GM23338 (cell line): ENCODE results near the gene PCMT1.

Experiments
- CREB1 ChIP-seq: fragments of 250-450 bp; sonication (Bioruptor Pico); IDR thresholded peaks from 2 replicates; pipeline ENCODE4 v1.5.0; 2020; ENCODE audit warnings: low read depth, mild to moderate bottlenecking, moderate library complexity
- EZH2 ChIP-seq: fragments of 200-600 bp; sonication (generic); IDR thresholded peaks from one replicate; pipeline ENCODE4 v1.8.0; 2017; ENCODE audit warnings: antibody characterized with exemption, mild to moderate bottlenecking, low read depth; ENCODE audit not compliant: unreplicated experiment
- EZH2phosphoT487 ChIP-seq: fragments of 200-600 bp; sonication (generic); IDR thresholded peaks from one replicate; pipeline ENCODE4 v1.8.1; 2018; ENCODE audit warnings: antibody characterized with exemption; ENCODE audit not compliant: unreplicated experiment
- NANOG ChIP-seq: IDR thresholded peaks from 2 replicates; pipeline ENCODE4 v1.6.1; 2016; ENCODE audit warnings: antibody characterized with exemption, borderline replicate concordance
- POLR2AphosphoS5 ChIP-seq: IDR thresholded peaks from 2 replicates; pipeline ENCODE4 v1.6.1; 2016; ENCODE audit warnings: antibody characterized with exemption, low read depth
- TF ChIP-seq, protein P1 (sequence below), 2 experiments: fragments of 200-600 bp in 1 of 2; sonication (generic) in 1 of 2; conservative IDR thresholded peaks; 2 replicates each; pipeline versions ENCODE4 v1.5.1 to v1.6.1; 2016 to 2017; ENCODE audit warnings: antibody characterized with exemption in 2 of 2, low read depth in 2 of 2, mild to moderate bottlenecking in 2 of 2, moderate library complexity in 1 of 2
- TF ChIP-seq, protein P2 (sequence below): IDR thresholded peaks from one replicate; pipeline ENCODE4 v1.6.1; 2018; ENCODE audit warnings: antibody characterized with exemption; ENCODE audit not compliant: unreplicated experiment

GRCh38 chr6:149860513-149860833 is 110.9 kb downstream of the PCMT1 start:
- no peak for TF ChIP-seq POLR2AphosphoS5
- TF ChIP-seq, protein P1, sequence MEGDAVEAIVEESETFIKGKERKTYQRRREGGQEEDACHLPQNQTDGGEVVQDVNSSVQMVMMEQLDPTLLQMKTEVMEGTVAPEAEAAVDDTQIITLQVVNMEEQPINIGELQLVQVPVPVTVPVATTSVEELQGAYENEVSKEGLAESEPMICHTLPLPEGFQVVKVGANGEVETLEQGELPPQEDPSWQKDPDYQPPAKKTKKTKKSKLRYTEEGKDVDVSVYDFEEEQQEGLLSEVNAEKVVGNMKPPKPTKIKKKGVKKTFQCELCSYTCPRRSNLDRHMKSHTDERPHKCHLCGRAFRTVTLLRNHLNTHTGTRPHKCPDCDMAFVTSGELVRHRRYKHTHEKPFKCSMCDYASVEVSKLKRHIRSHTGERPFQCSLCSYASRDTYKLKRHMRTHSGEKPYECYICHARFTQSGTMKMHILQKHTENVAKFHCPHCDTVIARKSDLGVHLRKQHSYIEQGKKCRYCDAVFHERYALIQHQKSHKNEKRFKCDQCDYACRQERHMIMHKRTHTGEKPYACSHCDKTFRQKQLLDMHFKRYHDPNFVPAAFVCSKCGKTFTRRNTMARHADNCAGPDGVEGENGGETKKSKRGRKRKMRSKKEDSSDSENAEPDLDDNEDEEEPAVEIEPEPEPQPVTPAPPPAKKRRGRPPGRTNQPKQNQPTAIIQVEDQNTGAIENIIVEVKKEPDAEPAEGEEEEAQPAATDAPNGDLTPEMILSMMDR (conservative IDR thresholded peaks at IDR 0.05; ENCODE audit: low read depth in 2 of 2), result no peak
- TF ChIP-seq EZH2, result no peak
- TF ChIP-seq CREB1 (CRISPR knock-in tag), result no peak
- TF ChIP-seq, protein P2, sequence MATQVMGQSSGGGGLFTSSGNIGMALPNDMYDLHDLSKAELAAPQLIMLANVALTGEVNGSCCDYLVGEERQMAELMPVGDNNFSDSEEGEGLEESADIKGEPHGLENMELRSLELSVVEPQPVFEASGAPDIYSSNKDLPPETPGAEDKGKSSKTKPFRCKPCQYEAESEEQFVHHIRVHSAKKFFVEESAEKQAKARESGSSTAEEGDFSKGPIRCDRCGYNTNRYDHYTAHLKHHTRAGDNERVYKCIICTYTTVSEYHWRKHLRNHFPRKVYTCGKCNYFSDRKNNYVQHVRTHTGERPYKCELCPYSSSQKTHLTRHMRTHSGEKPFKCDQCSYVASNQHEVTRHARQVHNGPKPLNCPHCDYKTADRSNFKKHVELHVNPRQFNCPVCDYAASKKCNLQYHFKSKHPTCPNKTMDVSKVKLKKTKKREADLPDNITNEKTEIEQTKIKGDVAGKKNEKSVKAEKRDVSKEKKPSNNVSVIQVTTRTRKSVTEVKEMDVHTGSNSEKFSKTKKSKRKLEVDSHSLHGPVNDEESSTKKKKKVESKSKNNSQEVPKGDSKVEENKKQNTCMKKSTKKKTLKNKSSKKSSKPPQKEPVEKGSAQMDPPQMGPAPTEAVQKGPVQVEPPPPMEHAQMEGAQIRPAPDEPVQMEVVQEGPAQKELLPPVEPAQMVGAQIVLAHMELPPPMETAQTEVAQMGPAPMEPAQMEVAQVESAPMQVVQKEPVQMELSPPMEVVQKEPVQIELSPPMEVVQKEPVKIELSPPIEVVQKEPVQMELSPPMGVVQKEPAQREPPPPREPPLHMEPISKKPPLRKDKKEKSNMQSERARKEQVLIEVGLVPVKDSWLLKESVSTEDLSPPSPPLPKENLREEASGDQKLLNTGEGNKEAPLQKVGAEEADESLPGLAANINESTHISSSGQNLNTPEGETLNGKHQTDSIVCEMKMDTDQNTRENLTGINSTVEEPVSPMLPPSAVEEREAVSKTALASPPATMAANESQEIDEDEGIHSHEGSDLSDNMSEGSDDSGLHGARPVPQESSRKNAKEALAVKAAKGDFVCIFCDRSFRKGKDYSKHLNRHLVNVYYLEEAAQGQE, result no peak
- TF ChIP-seq EZH2phosphoT487, result no peak
- TF ChIP-seq NANOG, result no peak
